Stomach (tissue), 9 donors: Measurements from ENCODE around the gene CBLIF. TPM values are rescaled to one million over a fixed set of nuclear protein-coding genes. Genes with fewer than 3 reads are reported as not detected.

Experiments
- DNase-seq, 2 donors: peaks; one replicate each; pipeline versions ENCODE4 v3.0.0 to v3.0.0-alpha.2; 2013 to 2019
- H3K27ac ChIP-seq, 5 donors: fragments of 200-600 bp in 4 of 5; sonication (generic) in 4 of 5; one replicate each; pipeline ENCODE4 v1.5.1; 2013 to 2019; ENCODE audit warnings: mild to moderate bottlenecking in 1 of 5, moderate library complexity in 1 of 5
- H3K27me3 ChIP-seq, 3 donors: fragments of 200-600 bp; sonication (generic); one replicate each; pipeline ENCODE4 v1.5.1; 2017 to 2019; ENCODE audit warnings: mixed run types in 1 of 3
- H3K36me3 ChIP-seq, 4 donors: fragments of 200-600 bp; sonication (generic); 1 replicate in 3 of 4; 2 replicates in 1 of 4; pipeline ENCODE4 v1.5.1; 2016 to 2019
- H3K4me1 ChIP-seq, 4 donors: fragments of 200-600 bp; sonication (generic); one replicate each; pipeline ENCODE4 v1.5.1; 2016 to 2019
- H3K4me3 ChIP-seq, 4 donors: fragments of 200-600 bp; sonication (generic) in 3 of 4; one replicate each; pipeline ENCODE4 v1.5.1; 2016 to 2019; ENCODE audit warnings: mild to moderate bottlenecking in 1 of 4
- H3K9me3 ChIP-seq, 4 donors: fragments of 200-600 bp; sonication (generic); one replicate each; pipeline ENCODE4 v1.5.1; 2016 to 2019
- CTCF ChIP-seq, 7 experiments: fragments of 450-650 bp in 4 of 7; fragments of 200-600 bp in 3 of 7; sonication (generic) in 3 of 7; IDR thresholded peaks; one replicate each; pipeline ENCODE4 v1.5.1; 2016 to 2019; ENCODE audit warnings: antibody characterized with exemption in 7 of 7, control low read depth in 2 of 7, mild to moderate bottlenecking in 1 of 7
- EP300 ChIP-seq: sonication (generic); formaldehyde crosslinking; IDR thresholded peaks from one replicate; pipeline ENCODE4 v1.6.1; 2017; ENCODE audit warnings: antibody characterized with exemption
- POLR2A ChIP-seq, 4 donors: fragments of 450-650 bp; IDR thresholded peaks; one replicate each; pipeline ENCODE4 v1.6.1; 2016; ENCODE audit warnings: antibody characterized with exemption in 4 of 4, control low read depth in 2 of 4, mild to moderate bottlenecking in 1 of 4, moderate library complexity in 1 of 4
- POLR2AphosphoS5 ChIP-seq, 3 donors: sonication (generic); formaldehyde crosslinking; IDR thresholded peaks; one replicate each; pipeline ENCODE4 v1.6.1; 2016; ENCODE audit warnings: antibody characterized with exemption in 3 of 3
- WGBS, 5 donors: extraction: QIAGEN DNeasy Blood & Tissue Kit in 3 of 5; methylation state at CpG; one replicate each; pipeline versions ENCODE4 v1.1.5 to v1.1.7; 2013 to 2018; 5-methylcytosine and 5-hydroxymethylcytosine counted together
- intact Hi-C: fragments of 100-400 bp; cut with DNase I; formaldehyde crosslinking; loops from one replicate; pipeline ENCODE4 v1.15.1; 2023; ENCODE audit warnings: low total_unique reads
- polyA plus RNA-seq, 3 donors: library from polyadenylated mRNA; stranded (reverse); fragments of 200-250 nt; gene quantifications; one replicate each; pipeline ENCODE4 v1.2.3, GENCODE V29; 2013
- total RNA-seq, 5 donors: library from RNA; depleted of rRNA; stranded (reverse); fragments of >200 nt; gene quantifications; one replicate each; pipeline versions ENCODE4 v1.1.0 to v1.2.3, GENCODE V29; 2014 to 2016
- donor health status: healthy with polysubstance abuse.
- donor health status: Bipolar disorder and iron deficiency.
- donor health status: healthy.

CBLIF gene
- total and polyA plus RNA-seq, 8 donors: 2.9 to 2,010 (median 629) TPM

DNA sequence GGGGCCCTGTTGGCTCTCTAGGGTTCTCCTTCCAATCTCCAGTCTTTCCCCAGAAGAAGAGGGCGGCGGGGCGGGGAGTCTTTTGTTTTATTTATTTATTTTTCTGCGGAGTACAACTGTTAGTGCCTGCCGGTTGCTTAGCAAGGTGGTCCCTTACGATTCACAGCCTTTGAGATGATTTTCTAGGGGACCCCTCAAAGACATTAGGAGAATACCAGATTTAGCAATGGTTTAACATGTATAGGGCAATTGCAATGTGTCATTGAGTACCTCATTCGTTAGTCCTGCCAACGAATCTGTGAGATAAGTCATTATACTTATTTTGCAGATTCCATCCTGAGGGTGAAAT lies 34.4 kb downstream of the CBLIF start:
- H3K4me3 ChIP-seq: peak overlapping the region; percentile 67 to 90 (median 88)
- 5 to 7% (median 6%) methylated on average over 8 of the region's 8 CpGs for WGBS, 5 donors
- TF ChIP-seq EP300 (no peak), CTCF (IDR thresholded peaks at IDR 0.05) (no peak), POLR2AphosphoS5 (IDR thresholded peaks at IDR 0.05) (no peak), POLR2A (IDR thresholded peaks at IDR 0.05) (no peak)
- H3K36me3 ChIP-seq: peaks cover 13 to 34% (median 29%) of the 10 kb centered on the region in 4 donors
- H3K27ac ChIP-seq: peak overlapping the region; percentile 78 to 92 (median 89)
- peaks cover 0 to 5% (median 0%) of the 10 kb centered on the region in 3 donors for H3K27me3 ChIP-seq
- H3K9me3 ChIP-seq: no peaks in the 10 kb centered on the region
- H3K4me1 ChIP-seq: peaks cover 8 to 26% (median 19%) of the 10 kb centered on the region in 4 donors
- intact Hi-C loops: no loop called here
- DNase-seq: no peak

DNA sequence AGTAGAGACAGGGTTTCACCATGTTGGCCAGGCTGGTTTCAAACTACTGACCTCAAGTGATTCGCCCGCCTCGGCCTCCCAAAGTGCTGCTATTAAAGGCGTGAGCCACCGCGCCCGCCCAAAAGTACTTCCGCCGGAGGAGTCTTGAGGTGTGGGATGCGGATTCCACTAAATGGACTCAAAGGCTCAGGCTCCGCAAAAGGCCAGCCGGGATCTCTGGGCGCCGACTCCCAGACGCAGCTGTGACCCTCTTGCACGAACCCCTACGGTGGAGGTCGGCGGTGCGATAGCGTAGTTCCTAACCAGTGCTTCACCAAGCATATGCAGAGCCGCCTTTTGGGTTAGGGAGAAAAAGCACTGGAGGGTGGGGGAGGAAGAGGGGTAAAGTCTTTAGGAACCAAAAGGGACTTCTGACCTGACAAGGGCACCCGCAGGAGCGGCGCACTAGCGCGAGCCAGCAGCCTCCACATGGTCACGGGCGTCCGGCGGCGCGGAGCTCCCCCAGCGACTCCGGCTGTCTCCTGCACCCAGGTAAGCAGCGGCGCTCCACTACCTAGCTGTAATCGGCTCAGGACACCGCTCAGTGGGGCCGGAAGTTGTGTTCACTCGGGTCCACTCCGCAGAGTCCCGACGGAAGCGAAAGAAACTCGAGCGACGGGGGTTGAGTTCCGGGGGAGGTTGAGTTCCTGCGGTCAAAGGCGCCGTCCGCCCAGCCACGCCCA lies 34.9 kb downstream of the CBLIF start, which contains the start of gene MRPL16:
Gene MRPL16, minus strand, starts transcription at position 590 of the 722 bp plus-strand sequence. Its CDS starts 120 bp downstream, at position 470.
- Histone ChIP-seq H3K4me3 (peak within 1 kb of the TSS; percentile 67 to 90 (median 88)), H3K9me3 (no peaks in the 10 kb centered on the region), H3K27ac (peak within 1 kb of the TSS; percentile 78 to 92 (median 89)), H3K4me1 (peaks cover 8 to 26% (median 19%) of the 10 kb centered on the region in 4 donors), H3K27me3 (peaks cover 0 to 5% (median 0%) of the 10 kb centered on the region in 3 donors), H3K36me3 (peaks cover 18 to 39% (median 34%) of the 10 kb centered on the region in 4 donors)
- DNase-seq: peak; percentile 95 to 96
- peak in 3 of 7 experiments; percentile 20 to 47 (median 36) for TF ChIP-seq CTCF (IDR thresholded peaks at IDR 0.05)
- peak in 1 of 4 donors; percentile 33 for TF ChIP-seq POLR2A (IDR thresholded peaks at IDR 0.05)
- no peak for TF ChIP-seq EP300
- peak in 2 of 3 donors; percentile 79 to 86 for TF ChIP-seq POLR2AphosphoS5 (IDR thresholded peaks at IDR 0.05)
- intact Hi-C loops: no loop called here
- WGBS, 5 donors: 0 to 1% (median 1%) methylated on average over 31 to 54 of the region's 54 CpGs

- DNase-seq: no peak
- WGBS, 5 donors: 56 to 78% (median 69%) methylated on average over 1 of the region's 1 CpG
- Histone ChIP-seq H3K9me3 (no peaks in the 10 kb centered on the region), H3K27me3 (no peaks in the 10 kb centered on the region), H3K4me3 (no peak overlapping the region), H3K4me1 (peaks cover 8 to 30% (median 19%) of the 10 kb centered on the region in 4 donors), H3K36me3 (peaks cover 30 to 65% (median 59%) of the 10 kb centered on the region in 4 donors), H3K27ac (no peak overlapping the region)
- TF ChIP-seq CTCF (IDR thresholded peaks at IDR 0.05): no peak
- no peak for TF ChIP-seq POLR2AphosphoS5 (IDR thresholded peaks at IDR 0.05)
- no peak for TF ChIP-seq POLR2A (IDR thresholded peaks at IDR 0.05)
- no peak for TF ChIP-seq EP300
- intact Hi-C loops: no loop called here
Observed at GRCh38 chr11:59807047-59807610, 38.2 kb downstream of the CBLIF start.

DNA sequence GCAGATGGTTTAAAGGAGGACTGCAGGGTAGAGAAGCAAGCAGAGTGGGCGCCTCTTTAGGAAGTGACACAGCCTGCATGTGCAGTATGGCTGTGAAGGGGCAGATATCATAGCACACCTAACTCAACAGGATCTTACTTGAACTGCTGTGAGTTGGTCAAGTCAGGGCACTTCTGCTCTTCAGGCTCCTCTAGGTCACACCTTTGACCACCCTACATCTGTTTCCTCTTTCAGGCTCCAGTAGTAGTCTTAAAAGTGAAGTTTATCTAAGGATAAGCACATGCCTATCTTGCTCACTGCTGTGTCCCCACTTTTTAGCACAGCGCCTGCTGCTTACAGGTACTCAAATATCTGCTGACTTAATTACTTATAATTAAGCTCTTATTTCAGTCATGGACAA lies 41.2 kb downstream of the CBLIF start:
- no peak for DNase-seq
- H3K4me1 ChIP-seq: peaks cover 0 to 22% (median 9%) of the 10 kb centered on the region in 4 donors
- H3K27me3 ChIP-seq: no peaks in the 10 kb centered on the region
- H3K4me3 ChIP-seq: no peak overlapping the region
- no peaks in the 10 kb centered on the region for H3K9me3 ChIP-seq
- no peak for TF ChIP-seq EP300
- H3K36me3 ChIP-seq: peaks cover 30 to 77% (median 73%) of the 10 kb centered on the region in 4 donors
- intact Hi-C loops: loop anchor here (5.0 kb wide), 1 partner anchor 47 kb away; the partner anchor contains the start of gene STX3
- no peak overlapping the region for H3K27ac ChIP-seq
- WGBS, 5 donors: 77 to 91% (median 85%) methylated on average over 2 of the region's 2 CpGs
